Peyer's patch (tissue), 4 donors: Measurements from ENCODE around the gene MBD2.

ENCODE experiments used
- POLR2A ChIP-seq, 2 donors: fragments of 450-650 bp; IDR thresholded peaks; one replicate each; pipeline ENCODE4 v1.5.1; 2017; ENCODE audit warnings: antibody characterized with exemption in 2 of 2, mild to moderate bottlenecking in 2 of 2, moderate library complexity in 2 of 2
- TF ChIP-seq, protein P1 (sequence below), 6 experiments: fragments of 450-650 bp in 4 of 6; fragments of 200-600 bp in 2 of 6; sonication (generic) in 1 of 6; IDR thresholded peaks; one replicate each; pipeline ENCODE4 v1.5.1; 2017 to 2019; ENCODE audit warnings: antibody characterized with exemption in 6 of 6, mild to moderate bottlenecking in 3 of 6, moderate library complexity in 1 of 6

DNA sequence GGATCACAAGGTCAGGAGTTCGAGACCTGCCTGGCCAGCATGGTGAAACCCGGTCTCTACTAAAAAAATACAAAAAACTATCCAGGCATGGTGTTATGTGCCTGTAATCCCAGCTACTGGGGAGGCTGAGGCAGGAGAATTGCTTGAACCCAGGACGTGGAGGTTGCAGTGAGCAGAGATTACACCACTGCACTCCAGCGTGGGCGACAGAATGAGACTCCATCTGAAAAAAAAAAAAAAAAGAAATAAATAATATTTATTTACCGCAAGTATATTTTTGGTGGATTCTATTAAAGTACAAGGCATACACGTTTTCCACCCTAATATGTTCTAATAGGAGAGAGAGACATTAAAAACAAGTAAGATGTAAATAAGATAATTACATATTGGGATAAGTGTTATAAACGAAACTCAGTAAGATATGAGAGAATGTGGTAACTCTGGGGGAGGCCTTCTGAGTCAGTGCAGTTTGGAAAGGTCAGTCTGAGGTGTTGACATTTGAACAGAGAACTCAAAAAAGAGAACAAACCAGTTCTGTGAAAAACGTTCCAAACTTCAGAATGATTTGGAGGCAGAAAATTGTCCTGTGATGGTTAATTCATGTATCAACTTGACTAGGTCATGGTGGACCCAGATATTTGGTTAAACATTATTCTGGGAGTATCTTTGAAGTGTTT is 36.1 kb upstream of the MBD2 start:
- TF ChIP-seq, protein P1, sequence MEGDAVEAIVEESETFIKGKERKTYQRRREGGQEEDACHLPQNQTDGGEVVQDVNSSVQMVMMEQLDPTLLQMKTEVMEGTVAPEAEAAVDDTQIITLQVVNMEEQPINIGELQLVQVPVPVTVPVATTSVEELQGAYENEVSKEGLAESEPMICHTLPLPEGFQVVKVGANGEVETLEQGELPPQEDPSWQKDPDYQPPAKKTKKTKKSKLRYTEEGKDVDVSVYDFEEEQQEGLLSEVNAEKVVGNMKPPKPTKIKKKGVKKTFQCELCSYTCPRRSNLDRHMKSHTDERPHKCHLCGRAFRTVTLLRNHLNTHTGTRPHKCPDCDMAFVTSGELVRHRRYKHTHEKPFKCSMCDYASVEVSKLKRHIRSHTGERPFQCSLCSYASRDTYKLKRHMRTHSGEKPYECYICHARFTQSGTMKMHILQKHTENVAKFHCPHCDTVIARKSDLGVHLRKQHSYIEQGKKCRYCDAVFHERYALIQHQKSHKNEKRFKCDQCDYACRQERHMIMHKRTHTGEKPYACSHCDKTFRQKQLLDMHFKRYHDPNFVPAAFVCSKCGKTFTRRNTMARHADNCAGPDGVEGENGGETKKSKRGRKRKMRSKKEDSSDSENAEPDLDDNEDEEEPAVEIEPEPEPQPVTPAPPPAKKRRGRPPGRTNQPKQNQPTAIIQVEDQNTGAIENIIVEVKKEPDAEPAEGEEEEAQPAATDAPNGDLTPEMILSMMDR (IDR thresholded peaks at IDR 0.05) = no peak
- no peak for TF ChIP-seq POLR2A (IDR thresholded peaks at IDR 0.05)
